ENCODE measurements around the gene BHLHE40.
A peak's percentile ranks its signal among the peaks of the same experiment; 100 is the strongest.

The BHLHE40 gene

GRCh38 chr3:4972652-4973643 lies 6.3 kb upstream of the BHLHE40 start:
- no peak overlapping the region for H3K4me3 ChIP-seq (ENCODE audit: low read length)
- no peak for TF ChIP-seq CTCF (IDR thresholded peaks at IDR 0.05; ENCODE audit: insufficient read depth, low read depth, low read length, missing control alignments)
- DNase-seq (ENCODE audit: low read depth): no peak

- no peak for TF ChIP-seq CTCF (IDR thresholded peaks at IDR 0.05; ENCODE audit: insufficient read depth, low read depth, low read length, missing control alignments)
- H3K4me3 ChIP-seq (ENCODE audit: low read length): no peak overlapping the region
- DNase-seq (ENCODE audit: low read depth): no peak
Measured at GRCh38 chr3:4974154-4974553, 5.1 kb upstream of the BHLHE40 start.

GRCh38 chr3:4976109-4976508 lies 3.1 kb upstream of the BHLHE40 start:
- TF ChIP-seq CTCF (IDR thresholded peaks at IDR 0.05; ENCODE audit: insufficient read depth, low read depth, low read length, missing control alignments): peak; percentile 73
- H3K4me3 ChIP-seq (ENCODE audit: low read length): no peak overlapping the region
- DNase-seq (ENCODE audit: low read depth): peak; percentile 89

- TF ChIP-seq CTCF (IDR thresholded peaks at IDR 0.05; ENCODE audit: insufficient read depth, low read depth, low read length, missing control alignments): no peak
- H3K4me3 ChIP-seq (ENCODE audit: low read length): peak overlapping the region; percentile 43
- DNase-seq (ENCODE audit: low read depth): peak; percentile 83
Measured at GRCh38 chr3:4977001-4977852, 2.0 kb upstream of the BHLHE40 start.

- peak overlapping the region; percentile 43 for H3K4me3 ChIP-seq (ENCODE audit: low read length)
- no peak for DNase-seq (ENCODE audit: low read depth)
- TF ChIP-seq CTCF (IDR thresholded peaks at IDR 0.05; ENCODE audit: insufficient read depth, low read depth, low read length, missing control alignments): no peak
Measured at GRCh38 chr3:4977853-4978203, 1.4 kb upstream of the BHLHE40 start.

- DNase-seq (ENCODE audit: low read depth): peak; percentile 100
- peak overlapping the region; percentile 43 for H3K4me3 ChIP-seq (ENCODE audit: low read length)
- no peak for TF ChIP-seq CTCF (IDR thresholded peaks at IDR 0.05; ENCODE audit: insufficient read depth, low read depth, low read length, missing control alignments)
Measured at GRCh38 chr3:4978204-4978965, 852 bp upstream of the BHLHE40 start.
